ENCODE measurements around the gene USB1.

Gene USB1

GRCh38 chr16:58035356-58036170, 34.4 kb downstream of the USB1 start:
- DNase-seq, result no peak

DNA sequence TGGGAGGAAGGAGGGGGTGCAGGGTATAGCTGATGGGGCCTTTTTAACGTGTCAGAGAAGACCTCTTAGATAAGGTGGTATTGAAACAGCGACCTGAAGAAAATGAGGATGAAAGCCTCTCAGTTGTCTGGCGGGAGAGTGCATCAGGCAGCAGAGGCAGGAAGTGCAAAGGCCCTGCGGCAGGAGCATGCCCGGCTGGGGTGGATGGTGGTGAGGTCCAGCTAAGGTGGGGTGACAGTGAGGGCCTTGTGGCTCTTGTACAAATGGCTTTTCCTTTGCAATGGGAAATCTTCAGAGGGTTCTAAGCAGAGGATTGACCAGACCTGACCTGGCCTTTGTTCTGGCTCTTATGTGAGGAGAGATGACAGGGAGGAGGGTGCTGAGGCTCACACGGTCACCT, 35.7 kb downstream of the USB1 start:
- no peak for DNase-seq

- no peak for DNase-seq
Measured at GRCh38 chr16:58037365-58038057, 36.3 kb downstream of the USB1 start.

GRCh38 chr16:58038219-58038641, 37.0 kb downstream of the USB1 start:
- no peak for DNase-seq

DNA sequence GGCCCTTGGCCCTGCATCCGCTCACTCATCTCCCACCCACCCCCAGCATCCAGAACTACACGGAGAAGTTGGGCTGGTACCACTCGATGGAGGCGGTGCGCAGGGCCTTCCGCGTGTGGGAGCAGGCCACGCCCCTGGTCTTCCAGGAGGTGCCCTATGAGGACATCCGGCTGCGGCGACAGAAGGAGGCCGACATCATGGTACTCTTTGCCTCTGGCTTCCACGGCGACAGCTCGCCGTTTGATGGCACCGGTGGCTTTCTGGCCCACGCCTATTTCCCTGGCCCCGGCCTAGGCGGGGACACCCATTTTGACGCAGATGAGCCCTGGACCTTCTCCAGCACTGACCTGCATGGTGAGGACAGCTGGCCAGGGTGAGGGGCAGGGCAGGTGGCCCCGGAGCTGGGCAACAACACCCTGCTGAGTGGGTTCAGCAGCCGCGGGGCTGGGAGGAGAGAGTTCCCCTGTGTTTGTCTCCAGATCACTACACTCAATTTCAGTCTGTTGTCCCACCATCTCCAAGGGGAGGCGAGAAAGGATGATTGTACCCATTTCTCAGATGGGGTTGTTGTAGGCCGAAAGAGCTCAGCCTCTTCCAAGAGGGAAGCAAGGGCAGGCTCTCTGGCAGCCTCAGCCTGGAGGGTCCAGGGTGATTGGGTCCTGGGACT, 38.8 kb downstream of the USB1 start:
- no peak for DNase-seq

- DNase-seq, result no peak
Measured at GRCh38 chr16:58040496-58040846, 39.3 kb downstream of the USB1 start.

GRCh38 chr16:58040945-58041627, 39.9 kb downstream of the USB1 start:
- DNase-seq, result no peak

- no peak for DNase-seq
Measured at GRCh38 chr16:58041628-58041955, 40.4 kb downstream of the USB1 start.

DNA sequence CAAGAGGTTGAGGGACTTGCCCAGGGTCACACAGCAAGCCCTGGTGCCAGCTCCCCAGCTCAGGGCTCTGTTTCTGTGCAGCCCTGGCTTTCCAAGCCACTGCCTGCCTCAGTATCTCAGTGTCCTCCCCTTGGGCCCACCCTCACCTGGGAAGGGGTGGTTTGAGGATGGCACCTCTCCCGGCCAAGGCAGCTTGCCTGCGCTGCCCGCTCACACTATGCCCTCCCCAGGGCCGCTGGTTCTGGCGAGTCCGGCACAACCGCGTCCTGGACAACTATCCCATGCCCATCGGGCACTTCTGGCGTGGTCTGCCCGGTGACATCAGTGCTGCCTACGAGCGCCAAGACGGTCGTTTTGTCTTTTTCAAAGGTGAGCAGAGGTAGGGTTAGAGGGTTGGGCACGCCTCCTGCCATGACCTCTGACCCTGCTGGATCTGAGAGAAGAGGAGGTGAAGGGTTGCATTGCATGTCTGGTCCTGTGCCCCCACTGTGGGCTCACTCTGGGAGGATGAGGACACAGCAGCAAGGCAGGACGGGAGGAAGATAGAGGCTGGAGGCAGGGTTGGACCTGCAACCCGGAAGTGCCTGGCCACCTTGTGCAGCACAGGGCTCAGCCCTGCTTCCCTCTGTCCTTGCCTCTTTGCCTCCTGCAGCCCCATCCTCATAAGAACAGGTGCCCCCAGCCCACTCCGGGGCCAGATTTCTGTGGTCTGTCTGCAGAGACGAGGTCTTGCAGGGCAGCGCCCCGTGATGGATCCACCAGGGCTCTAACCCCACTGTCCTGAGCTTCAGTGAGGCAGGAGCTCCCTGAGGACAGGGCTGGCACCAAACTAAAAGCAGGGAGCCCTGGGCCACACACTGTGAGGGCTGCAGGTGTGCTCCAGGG, 41.0 kb downstream of the USB1 start:
- DNase-seq, result no peak

DNA sequence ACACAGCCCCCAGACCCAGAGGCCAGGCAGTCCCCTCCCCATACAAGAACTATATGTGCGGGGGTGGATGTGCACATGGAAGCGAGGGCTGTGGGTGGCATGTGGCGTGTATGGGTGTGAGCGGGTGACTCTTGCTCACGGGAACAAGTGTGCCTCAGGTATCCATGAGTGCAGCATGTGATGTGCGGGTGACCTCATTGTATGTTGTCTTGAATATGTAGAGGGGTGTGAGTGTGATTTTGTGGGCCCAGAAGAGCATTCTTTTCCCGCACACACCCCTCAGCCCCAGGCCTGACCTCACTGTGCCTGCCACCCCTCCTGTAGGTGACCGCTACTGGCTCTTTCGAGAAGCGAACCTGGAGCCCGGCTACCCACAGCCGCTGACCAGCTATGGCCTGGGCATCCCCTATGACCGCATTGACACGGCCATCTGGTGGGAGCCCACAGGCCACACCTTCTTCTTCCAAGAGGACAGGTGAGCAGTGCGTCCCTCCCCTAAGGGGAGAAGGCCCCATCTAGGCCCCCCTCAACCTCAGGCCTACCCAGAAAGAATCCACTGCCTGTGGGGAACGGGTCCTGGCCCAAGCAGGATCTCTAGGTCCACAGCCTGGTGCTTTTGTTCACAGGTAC, 41.8 kb downstream of the USB1 start:
- no peak for DNase-seq

DNA sequence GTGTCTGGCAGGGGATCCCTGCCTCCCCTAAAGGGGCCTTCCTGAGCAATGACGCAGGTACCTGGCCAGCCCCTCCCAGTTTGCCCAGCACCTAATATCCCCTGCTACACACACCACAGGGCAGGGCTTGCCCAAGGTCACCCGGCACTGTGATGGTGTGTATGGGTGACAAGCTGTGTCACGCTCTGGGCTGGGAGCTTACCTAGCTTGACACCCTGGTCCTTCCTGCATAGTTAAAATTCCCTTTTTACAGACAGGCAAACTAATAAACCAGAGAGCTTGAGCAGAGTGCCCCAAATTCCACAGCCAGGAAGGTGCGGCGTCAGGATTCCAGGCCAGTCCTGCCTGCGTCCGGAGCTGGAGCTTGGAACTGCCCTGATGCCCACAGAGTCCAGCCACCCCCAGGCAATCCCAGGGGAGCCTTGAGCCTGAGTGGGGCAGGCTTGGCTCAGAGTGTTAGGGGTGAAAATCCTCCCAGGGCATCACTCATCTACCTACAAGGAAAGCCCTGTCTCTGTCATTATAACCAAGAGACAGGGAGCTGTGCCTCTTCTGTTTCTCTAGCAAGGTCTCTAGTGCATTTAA, 42.5 kb downstream of the USB1 start:
- DNase-seq, result no peak

DNA sequence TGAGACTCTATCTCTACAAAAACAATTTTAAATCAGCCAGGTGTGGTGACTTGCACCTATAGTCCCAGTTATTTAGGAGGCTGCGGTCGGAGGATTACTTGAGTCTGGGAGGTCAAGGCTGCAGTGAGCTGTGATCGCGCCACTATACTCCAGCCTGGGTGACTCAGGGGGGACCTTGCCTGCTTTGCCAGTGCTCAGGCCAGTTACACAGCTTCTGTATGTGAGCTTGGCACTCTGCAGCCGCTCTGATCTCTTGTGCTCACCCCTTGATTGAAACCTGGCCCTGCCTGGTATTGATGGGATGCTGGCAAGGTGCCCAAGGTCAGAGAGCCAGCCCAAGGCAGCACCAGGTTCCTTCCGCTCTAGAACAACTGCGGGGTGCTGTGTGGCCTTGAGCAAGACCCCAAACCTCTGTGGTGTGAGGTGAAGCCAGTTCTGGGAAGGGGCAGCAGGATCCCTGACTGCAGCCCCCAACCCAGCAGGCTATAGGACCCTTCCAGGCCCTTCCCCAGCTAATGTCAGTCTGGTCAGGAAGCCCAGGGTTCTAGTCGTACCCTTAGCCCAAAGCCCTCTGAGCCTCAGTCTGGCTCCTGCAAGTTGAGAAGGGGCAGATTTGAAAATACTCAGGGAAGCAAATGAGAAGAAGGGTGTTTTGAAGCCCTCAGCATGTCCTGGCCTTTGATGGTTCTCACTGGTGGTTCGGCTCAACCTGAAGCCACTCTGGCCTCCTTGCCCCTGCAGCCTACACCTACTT, 43.2 kb downstream of the USB1 start:
- DNase-seq, result no peak

DNA sequence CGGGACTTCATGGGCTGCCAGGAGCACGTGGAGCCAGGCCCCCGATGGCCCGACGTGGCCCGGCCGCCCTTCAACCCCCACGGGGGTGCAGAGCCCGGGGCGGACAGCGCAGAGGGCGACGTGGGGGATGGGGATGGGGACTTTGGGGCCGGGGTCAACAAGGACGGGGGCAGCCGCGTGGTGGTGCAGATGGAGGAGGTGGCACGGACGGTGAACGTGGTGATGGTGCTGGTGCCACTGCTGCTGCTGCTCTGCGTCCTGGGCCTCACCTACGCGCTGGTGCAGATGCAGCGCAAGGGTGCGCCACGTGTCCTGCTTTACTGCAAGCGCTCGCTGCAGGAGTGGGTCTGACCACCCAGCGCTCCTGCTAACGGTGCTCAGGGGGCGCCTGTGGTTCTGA, 43.9 kb downstream of the USB1 start:
- DNase-seq, result no peak

DNA sequence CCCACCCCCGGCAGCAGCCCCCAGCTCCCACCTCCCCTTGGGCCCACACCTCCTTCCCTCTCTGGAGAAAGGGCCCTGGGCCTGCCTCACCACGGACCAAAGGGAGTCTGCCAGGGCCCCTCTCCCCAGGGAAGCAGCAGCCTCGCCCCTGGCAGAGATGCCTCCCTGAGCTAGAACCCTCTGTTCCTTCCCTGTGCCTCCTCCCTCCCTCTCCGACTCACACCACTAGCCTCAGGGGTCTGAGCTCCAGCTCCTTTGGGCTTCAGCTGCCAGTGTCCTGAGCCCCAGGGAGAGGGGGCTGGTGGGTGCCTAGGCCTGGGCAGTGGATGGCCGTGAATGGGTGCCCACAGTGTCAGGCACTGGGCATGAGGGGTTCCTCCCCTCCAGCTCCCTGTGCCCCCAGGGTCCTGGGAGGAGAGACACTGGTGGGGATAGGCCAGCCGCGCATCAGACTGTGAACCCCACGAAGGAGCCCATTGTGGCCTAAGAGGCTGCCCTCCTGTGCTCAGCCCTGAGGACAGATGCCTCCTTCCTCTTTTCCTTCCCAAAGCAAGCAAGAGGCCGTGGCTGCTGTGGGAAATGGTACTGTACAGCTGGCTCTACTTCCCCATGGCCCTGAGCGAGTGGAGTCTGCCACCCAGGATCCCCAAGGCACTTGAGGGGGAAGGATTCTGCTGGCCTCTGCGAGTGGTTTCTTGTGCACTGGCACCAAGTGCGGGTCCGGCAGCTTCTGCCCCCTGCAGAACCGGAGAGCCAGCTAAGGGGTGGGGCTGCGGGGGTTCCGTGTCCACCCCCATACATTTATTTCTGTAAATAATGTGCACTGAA, 45.1 kb downstream of the USB1 start:
- DNase-seq, result no peak

DNA sequence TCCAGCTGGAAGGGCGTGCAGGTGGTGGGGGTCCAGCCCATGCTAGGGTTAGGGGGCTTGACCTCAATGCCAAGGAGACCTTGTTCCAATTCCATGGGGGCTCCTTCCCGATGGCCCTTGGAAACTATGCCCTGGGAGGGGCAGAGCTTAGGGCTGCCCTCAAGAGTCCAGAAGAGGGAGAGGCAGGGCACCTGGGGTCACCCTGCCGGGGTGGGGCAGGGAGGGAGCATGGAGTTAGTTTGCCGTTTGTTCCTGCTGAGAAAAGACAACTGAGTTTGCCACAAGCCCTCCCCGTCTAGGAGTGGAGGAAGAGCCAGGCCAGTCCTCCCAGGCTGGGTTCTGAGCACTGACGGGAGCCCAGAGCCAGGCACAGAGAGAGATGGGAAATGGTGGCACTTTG, 45.7 kb downstream of the USB1 start:
- DNase-seq, result no peak

GRCh38 chr16:58047557-58048348, 46.5 kb downstream of the USB1 start:
- no peak for DNase-seq

DNA sequence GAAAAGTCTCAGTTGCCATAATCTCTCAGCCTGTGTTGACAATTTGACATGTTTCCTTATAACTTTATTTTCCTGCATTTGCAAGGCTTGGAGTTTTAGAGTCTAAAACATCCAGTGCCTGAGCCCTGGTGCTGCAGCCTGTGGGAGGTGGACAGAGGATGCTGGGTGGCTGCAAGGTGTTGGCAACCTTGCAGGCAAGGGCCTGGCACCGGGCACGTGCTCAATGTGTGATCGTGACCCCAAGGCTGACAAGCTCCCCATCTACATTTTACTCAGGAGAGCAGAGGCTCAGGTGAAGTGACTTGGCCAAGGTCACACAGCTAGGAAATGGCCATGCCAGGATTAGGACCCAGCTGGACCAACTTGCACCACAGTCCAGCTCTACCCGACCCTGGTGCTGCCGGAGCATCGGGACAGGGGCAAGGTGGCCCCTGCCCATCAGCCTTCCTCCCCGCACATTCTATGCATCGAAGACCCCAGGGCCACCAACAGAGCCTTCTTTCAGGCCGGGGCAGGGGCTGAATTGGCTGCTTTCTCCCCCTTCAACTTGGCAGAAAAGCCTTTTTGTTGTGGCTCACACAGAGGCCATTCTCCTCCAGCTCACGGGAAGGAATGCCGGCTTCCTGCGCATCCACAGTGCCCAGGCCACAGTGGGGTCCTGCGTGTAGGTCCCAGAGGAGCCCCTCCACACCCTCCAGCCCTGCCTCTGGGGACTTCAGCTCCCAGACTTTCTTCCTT, 47.5 kb downstream of the USB1 start:
- no peak for DNase-seq

Measured in NCI-H510A (cell line).